C4-2B (cell line): ENCODE results near the gene LTBP2.

Experiments used
- CTCF ChIP-seq: fragments of 450-650 bp; conservative IDR thresholded peaks from 2 replicates; pipeline ENCODE4 v1.5.1; 2017; ENCODE audit warnings: mild to moderate bottlenecking
- ZFX ChIP-seq: fragments of 450-650 bp; IDR thresholded peaks from 2 replicates; pipeline ENCODE4 v1.6.1; 2017

- no peak for TF ChIP-seq CTCF
- TF ChIP-seq ZFX, result no peak
Observed at GRCh38 chr14:74535756-74536325, 76.2 kb downstream of the LTBP2 start.
